HEK293 (cell line): ENCODE results near the gene PBRM1.

ENCODE experiments used
- CTCF ChIA-PET: fragments of 350-600 bp; formaldehyde crosslinking; extraction: SDS; loops from one replicate; lab custom pipeline; 2021; ENCODE audit warnings: antibody characterized with exemption; lab: Yijun Ruan, JAX
- POLR2A ChIA-PET: fragments of 300-600 bp; formaldehyde crosslinking; extraction: SDS; loops from one replicate; lab custom pipeline; 2020; ENCODE audit warnings: antibody characterized with exemption, inconsistent platforms; lab: Yijun Ruan, JAX
- H3K27ac ChIP-seq: fragments of 200-500 bp; sonication (Bioruptor generic); 2 replicates; pipeline ENCODE4 v1.5.1; 2014; ENCODE audit warnings: low read depth, low read length, control low read depth, inconsistent platforms; ENCODE audit errors: extremely low read depth
- H3K36me3 ChIP-seq, 2 experiments: fragments of 200-500 bp in 1 of 2; sonication (Bioruptor generic) in 1 of 2; 1 replicate in 1 of 2; 2 replicates in 1 of 2; pipeline ENCODE4 v1.5.1; 2014 to 2017; ENCODE audit warnings: inconsistent platforms in 2 of 2, low read length in 2 of 2; ENCODE audit not compliant: control insufficient read depth in 2 of 2, insufficient read depth in 1 of 2
- H3K4me1 ChIP-seq: fragments of 200-500 bp; sonication (Bioruptor generic); 2 replicates; pipeline ENCODE4 v1.5.1; 2014; ENCODE audit warnings: mild to moderate bottlenecking, low read length, inconsistent platforms; ENCODE audit not compliant: control insufficient read depth, insufficient read depth
- H3K4me3 ChIP-seq: 2 replicates; pipeline ENCODE4 v1.5.1; 2011; ENCODE audit warnings: low read depth, mild to moderate bottlenecking, control low read depth, low read length, moderate library complexity
- H3K9me3 ChIP-seq: fragments of 200-500 bp; sonication (Bioruptor generic); 2 replicates; pipeline ENCODE4 v1.5.1; 2014; ENCODE audit warnings: low read depth, low read length, inconsistent platforms; ENCODE audit not compliant: control insufficient read depth, insufficient read depth
- GLIS1 ChIP-seq: fragments of 450-650 bp; formaldehyde crosslinking; IDR thresholded peaks from 2 replicates; pipeline ENCODE4 v1.5.1; 2016; ENCODE audit warnings: missing biosample characterization, missing genetic modification characterization
- KLF8 ChIP-seq: fragments of 450-650 bp; formaldehyde crosslinking; IDR thresholded peaks from 2 replicates; pipeline ENCODE4 v1.5.1; 2016; ENCODE audit warnings: missing biosample characterization, missing genetic modification characterization
- KLF9 ChIP-seq: fragments of 450-650 bp; formaldehyde crosslinking; IDR thresholded peaks from 2 replicates; pipeline ENCODE4 v1.5.1; 2016; ENCODE audit warnings: missing biosample characterization, missing genetic modification characterization, low read depth
- MYNN ChIP-seq: fragments of 450-650 bp; formaldehyde crosslinking; IDR thresholded peaks from 2 replicates; pipeline ENCODE4 v1.5.1; 2016; ENCODE audit warnings: missing biosample characterization, missing genetic modification characterization, borderline replicate concordance
- RBAK ChIP-seq: fragments of 450-650 bp; formaldehyde crosslinking; IDR thresholded peaks from 2 replicates; pipeline ENCODE4 v1.5.1; 2016; ENCODE audit warnings: missing biosample characterization, missing genetic modification characterization
- SP2 ChIP-seq: fragments of 450-650 bp; formaldehyde crosslinking; IDR thresholded peaks from 2 replicates; pipeline ENCODE4 v1.5.1; 2016; ENCODE audit warnings: missing biosample characterization, missing genetic modification characterization
- TRIM28 ChIP-seq: IDR thresholded peaks from 2 replicates; pipeline ENCODE4 v1.6.1; 2011; ENCODE audit warnings: low read length, control low read depth, borderline replicate concordance
- YY1 ChIP-seq: fragments of 450-650 bp; formaldehyde crosslinking; IDR thresholded peaks from 2 replicates; pipeline ENCODE4 v1.5.1; 2018; ENCODE audit warnings: missing biosample characterization, missing genetic modification characterization
- ZFP41 ChIP-seq: fragments of 450-650 bp; formaldehyde crosslinking; IDR thresholded peaks from 2 replicates; pipeline ENCODE4 v1.5.1; 2016; ENCODE audit warnings: missing biosample characterization, missing genetic modification characterization, borderline replicate concordance
- ZNF146 ChIP-seq: fragments of 450-650 bp; formaldehyde crosslinking; IDR thresholded peaks from 2 replicates; pipeline ENCODE4 v1.5.1; 2016; ENCODE audit warnings: missing biosample characterization, missing genetic modification characterization
- ZNF214 ChIP-seq: fragments of 450-650 bp; formaldehyde crosslinking; IDR thresholded peaks from 2 replicates; pipeline ENCODE4 v1.5.1; 2017; ENCODE audit warnings: missing biosample characterization, mild to moderate bottlenecking, missing genetic modification characterization, borderline replicate concordance
- ZNF266 ChIP-seq: fragments of 450-650 bp; formaldehyde crosslinking; IDR thresholded peaks from 2 replicates; pipeline ENCODE4 v1.5.1; 2016; ENCODE audit warnings: missing biosample characterization, missing genetic modification characterization, low read depth
- ZNF292 ChIP-seq: fragments of 450-650 bp; formaldehyde crosslinking; IDR thresholded peaks from 2 replicates; pipeline ENCODE4 v1.5.1; 2016; ENCODE audit warnings: low read depth, missing biosample characterization, missing genetic modification characterization, borderline replicate concordance
- ZNF335 ChIP-seq: fragments of 450-650 bp; formaldehyde crosslinking; conservative IDR thresholded peaks from 2 replicates; pipeline ENCODE4 v1.5.1; 2016; ENCODE audit warnings: missing biosample characterization, missing genetic modification characterization
- ZNF48 ChIP-seq: fragments of 450-650 bp; formaldehyde crosslinking; IDR thresholded peaks from 2 replicates; pipeline ENCODE4 v1.5.1; 2016; ENCODE audit warnings: missing biosample characterization, missing genetic modification characterization
- ZNF521 ChIP-seq: fragments of 450-650 bp; formaldehyde crosslinking; IDR thresholded peaks from 2 replicates; pipeline ENCODE4 v1.5.1; 2017; ENCODE audit warnings: missing biosample characterization, mild to moderate bottlenecking, missing genetic modification characterization
- ZNF610 ChIP-seq: fragments of 450-650 bp; formaldehyde crosslinking; IDR thresholded peaks from 2 replicates; pipeline ENCODE4 v1.5.1; 2016; ENCODE audit warnings: missing biosample characterization, missing genetic modification characterization, borderline replicate concordance
- ZNF670 ChIP-seq: fragments of 450-650 bp; formaldehyde crosslinking; IDR thresholded peaks from 2 replicates; pipeline ENCODE4 v1.5.1; 2016; ENCODE audit warnings: missing biosample characterization, missing genetic modification characterization, low read depth
- ZNF747 ChIP-seq: fragments of 450-650 bp; formaldehyde crosslinking; IDR thresholded peaks from 2 replicates; pipeline ENCODE4 v1.5.1; 2016; ENCODE audit warnings: missing biosample characterization, missing genetic modification characterization
- ZNF830 ChIP-seq: fragments of 450-650 bp; IDR thresholded peaks from 2 replicates; pipeline ENCODE4 v1.5.0; 2018; ENCODE audit warnings: missing biosample characterization, missing genetic modification characterization, low read depth, mild to moderate bottlenecking, moderate library complexity
- TF ChIP-seq, protein P1 (sequence below): fragments of 450-650 bp; formaldehyde crosslinking; IDR thresholded peaks from 2 replicates; pipeline ENCODE4 v1.5.1; 2017; ENCODE audit warnings: missing biosample characterization, missing genetic modification characterization
- TF ChIP-seq, protein P2 (sequence below): fragments of 450-650 bp; formaldehyde crosslinking; optimal IDR thresholded peaks from 2 replicates; pipeline ENCODE3; 2016; ENCODE audit warnings: missing biosample characterization, mild to moderate bottlenecking, missing genetic modification characterization

The PBRM1 gene

DNA sequence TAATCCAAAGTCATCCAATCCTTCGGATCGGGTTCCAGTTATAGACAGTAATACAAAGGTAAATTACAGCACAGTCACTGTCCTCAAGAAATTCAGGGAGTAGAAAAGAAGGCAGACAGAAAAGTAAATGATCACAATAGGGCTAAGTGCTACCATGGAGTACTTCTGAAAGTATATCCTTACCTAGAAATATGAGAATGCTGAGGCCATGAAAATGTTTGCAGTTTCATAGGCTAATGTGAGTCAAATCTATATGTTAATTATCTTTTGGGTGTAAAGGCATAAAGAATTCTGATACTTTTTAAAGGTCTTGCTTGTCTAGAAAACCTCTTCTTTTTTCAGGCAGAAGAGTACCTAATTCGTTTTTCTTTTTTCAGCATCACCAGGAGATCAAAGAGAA lies 29.8 kb downstream of the PBRM1 start (continued):
- TF ChIP-seq ZFP41, result no peak
- TF ChIP-seq, all 188 proteins: peak for 0

DNA sequence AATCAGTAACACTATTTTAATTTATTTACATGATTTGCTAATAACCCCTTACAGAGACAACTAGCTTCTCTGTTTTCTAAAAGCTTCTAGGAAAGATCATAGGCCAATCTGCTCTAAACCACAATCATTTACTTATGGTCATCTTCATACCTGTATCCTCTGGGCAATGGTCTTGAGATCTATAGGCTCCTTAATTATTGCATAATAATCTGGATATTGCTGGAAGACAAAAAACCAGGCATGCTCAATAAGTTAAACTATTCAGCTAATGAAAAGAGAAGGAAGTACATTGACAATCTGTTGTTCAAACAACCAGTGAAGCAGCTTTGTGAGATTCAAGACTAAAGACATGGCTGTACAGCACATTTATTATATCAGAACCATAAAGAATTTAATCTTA lies 34.1 kb downstream of the PBRM1 start:
- H3K9me3 ChIP-seq, result no peaks in the 10 kb centered on the region
- POLR2A ChIA-PET, result no interaction called here
- no peak overlapping the region for H3K27ac ChIP-seq
- no peaks in the 10 kb centered on the region for H3K4me1 ChIP-seq
- H3K36me3 ChIP-seq, result peaks cover 29 to 87% of the 10 kb centered on the region in 2 experiments
- CTCF ChIA-PET, result interaction anchor here (0.6 kb wide), 1 partner anchor 154 kb away, joined by 3 read pairs; no protein-coding TSS in a partner anchor
- H3K4me3 ChIP-seq, result no peak overlapping the region
- TF ChIP-seq ZNF747 (tag by site-specific recombination), result no peak
- TF ChIP-seq ZNF48 (tag by site-specific recombination), result no peak
- TF ChIP-seq ZNF266 (tag by site-specific recombination), result no peak
- TF ChIP-seq ZNF146, result no peak
- no peak for TF ChIP-seq ZNF335 (tag by site-specific recombination)
- no peak for TF ChIP-seq KLF9 (tag by site-specific recombination)
- TF ChIP-seq ZNF830, result no peak
- no peak for TF ChIP-seq YY1 (tag by site-specific recombination)
- TF ChIP-seq, protein P1, sequence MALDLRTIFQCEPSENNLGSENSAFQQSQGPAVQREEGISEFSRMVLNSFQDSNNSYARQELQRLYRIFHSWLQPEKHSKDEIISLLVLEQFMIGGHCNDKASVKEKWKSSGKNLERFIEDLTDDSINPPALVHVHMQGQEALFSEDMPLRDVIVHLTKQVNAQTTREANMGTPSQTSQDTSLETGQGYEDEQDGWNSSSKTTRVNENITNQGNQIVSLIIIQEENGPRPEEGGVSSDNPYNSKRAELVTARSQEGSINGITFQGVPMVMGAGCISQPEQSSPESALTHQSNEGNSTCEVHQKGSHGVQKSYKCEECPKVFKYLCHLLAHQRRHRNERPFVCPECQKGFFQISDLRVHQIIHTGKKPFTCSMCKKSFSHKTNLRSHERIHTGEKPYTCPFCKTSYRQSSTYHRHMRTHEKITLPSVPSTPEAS, result no peak

DNA sequence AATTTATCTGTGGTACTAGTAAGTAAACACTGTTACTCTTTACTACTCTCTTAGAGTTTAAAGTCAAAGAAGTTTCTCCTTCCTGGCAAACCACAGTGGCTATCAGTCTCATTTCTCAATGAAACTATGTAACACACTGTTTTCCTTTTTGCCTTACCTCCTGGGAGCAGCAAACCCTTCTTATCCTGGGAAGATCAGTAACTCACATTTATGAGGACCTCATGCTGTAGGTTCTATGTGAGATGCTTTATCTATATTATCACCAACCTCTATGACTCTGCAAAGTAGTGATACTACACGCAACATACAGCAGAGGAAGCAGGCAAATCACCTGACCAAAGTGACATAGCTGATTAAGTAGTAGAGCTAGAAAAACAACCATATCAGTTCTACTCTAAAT lies 35.3 kb downstream of the PBRM1 start:
- POLR2A ChIA-PET, result no interaction called here
- peaks cover 22 to 85% of the 10 kb centered on the region in 2 experiments for H3K36me3 ChIP-seq
- H3K4me3 ChIP-seq, result no peak overlapping the region
- 0 out of 2 replicates have a peak, but pooled peaks have one; percentile 22 for TF ChIP-seq GLIS1 (tag by site-specific recombination)
- no peak for TF ChIP-seq ZNF335 (tag by site-specific recombination)
- CTCF ChIA-PET, result no interaction called here
- no peak overlapping the region for H3K27ac ChIP-seq
- H3K4me1 ChIP-seq, result no peaks in the 10 kb centered on the region
- no peaks in the 10 kb centered on the region for H3K9me3 ChIP-seq

DNA sequence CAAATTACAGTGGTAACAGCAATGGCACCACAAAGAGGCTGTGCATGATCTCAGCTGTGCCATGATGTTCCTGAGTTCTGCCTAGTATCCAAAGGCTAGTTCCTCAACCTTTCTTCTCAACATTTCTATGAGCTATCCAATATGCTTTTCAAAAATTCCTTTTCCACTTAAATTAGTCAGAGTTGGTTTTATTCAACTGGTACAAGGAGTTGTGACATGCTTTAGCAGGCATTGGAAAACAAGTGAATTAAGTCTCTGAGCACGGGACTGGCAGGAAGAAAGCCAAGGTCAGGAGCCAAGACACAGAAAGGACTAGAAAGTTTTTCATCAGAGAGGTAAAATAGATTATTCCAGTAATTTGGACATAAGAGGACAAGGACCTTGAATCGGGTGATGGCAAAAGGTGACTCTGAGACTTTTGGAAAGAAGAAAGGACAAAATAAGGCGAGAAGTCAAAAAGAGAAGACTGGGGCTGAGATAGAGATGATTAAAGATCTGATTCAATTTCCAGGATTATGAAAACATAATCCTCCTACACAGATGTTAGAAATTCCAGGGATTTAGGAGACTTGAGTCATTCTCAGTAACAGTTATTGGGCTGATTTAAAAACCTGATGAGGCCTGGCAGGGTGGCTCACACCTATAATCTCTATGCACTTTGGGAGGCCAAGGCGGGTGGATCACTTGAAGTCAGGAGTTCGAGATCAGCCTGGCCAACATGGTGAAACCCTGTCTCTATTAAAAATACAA lies 36.1 kb downstream of the PBRM1 start:
- Histone ChIP-seq H3K36me3 (peaks cover 19 to 84% of the 10 kb centered on the region in 2 experiments), H3K4me3 (no peak overlapping the region), H3K9me3 (no peaks in the 10 kb centered on the region), H3K27ac (no peak overlapping the region), H3K4me1 (no peaks in the 10 kb centered on the region)
- TF ChIP-seq ZNF670 (tag by site-specific recombination) (no peak), KLF8 (no peak)
- POLR2A ChIA-PET, result no interaction called here
- CTCF ChIA-PET, result no interaction called here

DNA sequence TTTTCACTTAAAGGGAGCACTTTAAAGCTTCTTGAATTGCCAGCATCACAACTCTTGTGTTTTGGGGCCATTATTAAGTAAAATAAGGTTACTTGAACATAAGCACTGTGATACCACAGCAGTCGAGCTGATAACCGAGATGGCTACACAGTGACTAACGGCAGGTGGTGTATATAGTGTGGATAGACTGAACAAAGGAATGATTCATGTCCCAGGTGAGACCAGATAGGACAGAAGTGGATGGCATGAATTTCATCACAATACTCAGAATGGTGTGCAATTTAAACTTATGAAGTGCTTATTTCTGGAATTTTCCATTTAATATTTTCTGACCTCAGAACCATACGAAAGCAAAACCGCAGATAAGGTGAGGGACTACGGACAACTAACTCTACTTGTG lies 40.2 kb downstream of the PBRM1 start:
- CTCF ChIA-PET, result no interaction called here
- Histone ChIP-seq H3K4me1 (no peaks in the 10 kb centered on the region), H3K27ac (no peak overlapping the region), H3K36me3 (peaks cover 28 to 86% of the 10 kb centered on the region in 2 experiments), H3K4me3 (no peak overlapping the region), H3K9me3 (no peaks in the 10 kb centered on the region)
- POLR2A ChIA-PET, result no interaction called here
- TF ChIP-seq MYNN (tag by site-specific recombination) (no peak), RBAK (no peak), TRIM28 (no peak), ZNF214 (tag by site-specific recombination) (no peak), ZNF292 (tag by site-specific recombination) (no peak), SP2 (no peak), ZNF610 (tag by site-specific recombination) (no peak), ZNF521 (tag by site-specific recombination) (no peak)
- TF ChIP-seq, protein P2, sequence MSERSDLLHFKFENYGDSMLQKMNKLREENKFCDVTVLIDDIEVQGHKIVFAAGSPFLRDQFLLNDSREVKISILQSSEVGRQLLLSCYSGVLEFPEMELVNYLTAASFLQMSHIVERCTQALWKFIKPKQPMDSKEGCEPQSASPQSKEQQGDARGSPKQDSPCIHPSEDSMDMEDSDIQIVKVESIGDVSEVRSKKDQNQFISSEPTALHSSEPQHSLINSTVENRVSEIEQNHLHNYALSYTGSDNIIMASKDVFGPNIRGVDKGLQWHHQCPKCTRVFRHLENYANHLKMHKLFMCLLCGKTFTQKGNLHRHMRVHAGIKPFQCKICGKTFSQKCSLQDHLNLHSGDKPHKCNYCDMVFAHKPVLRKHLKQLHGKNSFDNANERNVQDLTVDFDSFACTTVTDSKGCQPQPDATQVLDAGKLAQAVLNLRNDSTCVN (tag by site-specific recombination), result no peak
